Renal cortical epithelial cell (primary cell): ENCODE data around the gene SPTBN1. TPM values are rescaled to one million over a fixed set of nuclear protein-coding genes. Genes with fewer than 3 reads are reported as not detected.

ENCODE experiments used
- DNase-seq: peaks from one replicate; pipeline ENCODE4 v3.0.0-alpha.2; 2011; ENCODE audit warnings: low read depth
- total RNA-seq: library from RNA; depleted of rRNA; stranded (reverse); fragments of >200 nt; gene quantifications from 2 replicates; pipeline ENCODE4 v1.2.3, GENCODE V29; 2014

SPTBN1 gene
- total RNA-seq, 1 donor from 2014 or later: 447 TPM

GRCh38 chr2:54553775-54554174 is 97.6 kb downstream of the SPTBN1 start:
- DNase-seq: no peak

GRCh38 chr2:54555318-54555837 is 99.3 kb downstream of the SPTBN1 start:
- peak; percentile 85 for DNase-seq

DNA sequence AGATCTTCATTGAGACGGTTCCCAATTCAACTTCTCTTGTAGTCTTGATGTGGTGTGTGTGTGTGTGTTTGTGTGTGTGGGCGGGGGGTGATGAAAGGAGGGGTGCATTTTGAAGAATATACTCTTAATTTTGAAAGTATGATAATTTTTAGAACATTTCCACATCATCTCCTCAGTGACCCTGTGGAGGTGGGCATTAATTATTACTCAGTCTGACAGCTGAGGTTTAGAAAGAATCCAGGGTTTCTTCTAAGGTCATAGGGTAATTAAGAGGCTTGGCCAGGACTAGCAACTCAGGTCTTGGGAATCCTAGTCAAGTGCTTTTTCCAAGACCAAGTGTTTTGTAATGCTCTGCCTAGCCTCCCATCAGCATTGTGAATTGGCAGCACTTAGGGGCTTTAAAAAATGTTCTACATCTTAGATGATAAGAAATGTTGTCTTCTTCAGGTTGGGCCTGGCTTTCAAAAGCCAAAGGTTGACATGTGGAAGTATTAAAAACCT is 100.5 kb downstream of the SPTBN1 start:
- DNase-seq: peak; percentile 97

GRCh38 chr2:54557211-54557600 is 101.1 kb downstream of the SPTBN1 start:
- DNase-seq: no peak

- peak; percentile 76 for DNase-seq
Observed at GRCh38 chr2:54557601-54558187, 101.6 kb downstream of the SPTBN1 start.

GRCh38 chr2:54558188-54559005 is 102.3 kb downstream of the SPTBN1 start:
- peak; percentile 59 for DNase-seq

DNA sequence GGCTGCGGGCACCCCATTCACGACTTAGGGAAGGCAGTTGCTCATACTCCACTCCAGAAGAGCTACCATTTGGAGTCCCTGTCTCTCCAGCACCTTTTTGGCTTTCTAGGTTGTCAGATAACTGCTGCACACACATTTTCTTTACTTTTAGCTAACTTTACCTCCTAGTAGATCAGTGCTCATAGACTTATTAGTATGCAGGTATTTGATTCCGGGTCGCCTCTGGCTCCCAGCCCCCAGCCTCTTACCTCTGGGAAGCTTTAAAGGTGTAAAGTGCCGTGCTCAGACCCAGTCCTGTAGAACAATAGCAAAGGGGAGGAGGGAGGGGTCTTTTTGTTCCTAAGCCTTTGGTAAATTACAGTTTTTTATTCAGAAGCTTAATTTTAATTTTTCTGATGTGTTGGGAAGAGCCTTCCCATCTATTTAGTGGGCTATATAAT is 102.9 kb downstream of the SPTBN1 start:
- peak; percentile 39 for DNase-seq

DNA sequence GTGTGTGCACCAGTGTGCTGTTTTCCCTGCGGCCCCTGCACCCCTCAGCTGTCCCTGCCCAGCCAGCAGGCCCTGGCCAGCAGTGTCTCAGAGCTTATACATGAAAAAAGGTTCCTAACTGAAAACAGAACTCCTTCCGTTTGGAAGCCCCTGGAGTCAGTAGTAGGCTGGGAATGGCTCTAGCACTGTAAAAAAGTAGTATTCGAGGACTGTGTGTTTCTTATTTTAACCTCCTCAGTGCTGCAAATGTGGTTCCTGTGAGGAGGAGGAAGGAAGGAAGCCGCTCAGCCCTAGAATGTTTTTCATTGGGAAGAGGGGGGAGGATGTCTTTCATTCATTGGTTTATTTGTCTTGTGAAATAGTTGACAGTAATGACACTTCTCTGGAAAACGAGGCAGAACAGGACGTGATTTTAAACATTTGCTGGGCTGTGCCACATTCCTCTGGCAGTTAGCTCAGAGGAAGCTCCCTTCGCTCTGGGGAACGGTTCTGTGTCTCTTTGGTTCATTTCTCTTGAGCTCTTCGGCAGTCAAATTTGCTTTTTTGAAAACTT is 103.5 kb downstream of the SPTBN1 start:
- DNase-seq: peak; percentile 85

DNA sequence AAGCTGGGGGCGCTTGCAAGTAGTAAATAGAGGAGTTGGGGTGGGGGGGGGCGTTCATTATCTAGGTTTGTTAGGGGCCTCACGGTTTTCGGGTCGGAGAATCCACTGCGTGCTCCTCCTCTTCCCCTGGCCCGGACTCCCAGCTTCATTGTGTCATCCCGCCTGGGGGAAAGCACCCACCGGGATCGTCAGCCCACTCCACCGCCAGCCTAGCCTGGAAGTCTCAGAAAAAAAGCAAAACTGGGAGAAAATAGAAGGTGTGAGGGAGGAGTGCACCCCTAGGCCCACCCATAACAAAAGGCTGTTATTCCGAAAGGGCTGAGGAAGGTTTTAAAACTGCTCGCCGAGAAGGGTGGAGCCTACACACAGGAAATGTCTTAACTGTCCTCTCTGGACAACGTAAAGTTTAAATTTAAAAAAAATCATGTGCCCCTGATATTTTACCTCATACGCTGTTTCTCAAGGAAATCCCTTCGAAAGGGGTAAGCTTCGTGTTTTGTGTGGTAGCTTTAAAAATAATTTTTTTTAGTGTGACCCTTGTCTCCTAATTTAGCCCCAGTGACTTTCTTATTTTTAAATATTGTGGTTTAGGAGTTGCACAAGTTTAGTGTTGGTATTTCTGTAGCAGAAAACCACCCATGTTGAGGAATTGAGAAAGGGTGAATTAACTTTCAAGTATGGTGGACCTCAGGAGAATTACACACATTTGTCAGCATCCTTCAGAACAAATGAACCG is 104.2 kb downstream of the SPTBN1 start:
- DNase-seq: peak; percentile 64

- DNase-seq: no peak
Observed at GRCh38 chr2:54561010-54561409, 104.9 kb downstream of the SPTBN1 start.

GRCh38 chr2:54564439-54564838 is 108.3 kb downstream of the SPTBN1 start:
- no peak for DNase-seq

- no peak for DNase-seq
Observed at GRCh38 chr2:54565551-54565950, 109.4 kb downstream of the SPTBN1 start.

- DNase-seq: no peak
Observed at GRCh38 chr2:54566896-54567295, 110.8 kb downstream of the SPTBN1 start.

GRCh38 chr2:54568876-54569321 is 112.8 kb downstream of the SPTBN1 start:
- DNase-seq: no peak

- no peak for DNase-seq
Observed at GRCh38 chr2:54569745-54570301, 113.7 kb downstream of the SPTBN1 start.

DNA sequence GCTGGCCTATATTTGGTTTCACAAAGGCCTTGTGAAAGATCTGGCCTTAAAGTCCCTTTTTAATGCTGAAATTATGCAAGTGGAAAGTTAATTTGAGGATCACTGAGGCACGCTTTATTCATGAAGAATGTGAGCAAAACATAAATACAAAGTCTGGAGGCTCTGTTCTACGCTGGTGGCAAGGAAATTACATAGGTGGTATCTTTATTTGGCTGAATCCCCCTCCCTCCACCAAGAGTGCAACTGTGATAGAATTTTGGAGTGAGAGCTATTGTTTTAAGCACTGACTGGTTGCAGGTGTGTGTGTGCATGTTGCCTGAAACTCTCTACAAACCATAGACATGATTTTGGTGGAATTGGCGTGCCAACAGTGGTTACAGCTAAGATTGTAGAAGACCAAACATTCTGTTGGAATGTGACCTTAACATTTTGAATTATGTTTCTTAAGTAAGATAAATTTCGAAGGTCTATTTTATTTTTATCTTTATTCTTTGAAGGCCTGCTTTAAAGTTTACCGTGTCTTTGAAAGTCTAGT is 114.3 kb downstream of the SPTBN1 start:
- no peak for DNase-seq

- peak; percentile 88 for DNase-seq
Observed at GRCh38 chr2:54570925-54571694, 115.0 kb downstream of the SPTBN1 start.

- peak; percentile 92 for DNase-seq
Observed at GRCh38 chr2:54572262-54572635, 116.1 kb downstream of the SPTBN1 start.

DNA sequence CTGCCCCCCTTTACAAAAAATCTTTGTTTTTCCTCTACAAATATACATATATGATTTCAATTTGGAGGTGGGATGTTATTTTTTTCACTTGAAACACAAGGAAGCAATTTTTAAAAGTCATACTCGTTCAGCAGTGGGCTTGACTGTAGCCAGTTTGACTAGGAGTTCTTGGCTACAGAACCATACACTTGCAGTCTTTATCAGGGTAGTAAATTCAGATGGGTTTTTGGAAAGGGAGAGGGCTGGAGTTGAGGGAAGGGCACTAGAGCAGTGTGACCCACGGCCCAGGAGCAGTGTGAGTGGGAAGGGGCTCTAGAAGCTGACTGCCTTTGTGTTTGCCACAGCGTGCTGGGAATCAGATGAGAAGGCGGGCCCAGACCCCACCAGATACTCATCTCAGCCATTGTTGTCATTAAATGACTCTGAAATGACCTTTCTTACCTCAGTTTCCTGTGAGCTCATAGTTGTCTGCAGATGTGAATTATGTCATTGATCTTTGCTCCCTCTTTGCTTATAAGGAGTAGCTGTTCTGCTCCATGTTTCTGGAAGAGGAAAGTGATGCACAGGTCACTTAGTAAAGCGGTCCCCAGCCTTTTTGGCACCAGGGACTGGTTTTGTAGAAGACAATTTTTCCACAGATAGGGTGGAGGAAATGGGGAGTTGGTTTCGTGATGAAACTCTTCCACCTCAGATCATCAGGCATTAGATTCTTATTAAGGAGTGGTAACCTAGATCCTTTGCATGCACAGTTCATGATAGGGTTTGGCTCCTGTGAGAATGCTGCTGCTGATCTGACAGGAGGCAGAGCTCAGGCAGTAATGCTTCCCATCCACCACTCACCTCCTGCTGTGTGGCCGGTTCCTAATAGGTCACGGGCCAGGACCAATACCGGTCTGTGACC is 116.8 kb downstream of the SPTBN1 start:
- DNase-seq: no peak
